Astrocyte (in vitro differentiated cells and primary cell): ENCODE results near the gene CCDC66.

ENCODE experiments used
- EZH2 ChIP-seq: IDR thresholded peaks from 2 replicates; pipeline ENCODE4 v1.6.1; 2012; ENCODE audit warnings: mild to moderate bottlenecking, low read length, inconsistent platforms; ENCODE audit not compliant: insufficient read depth
- TF ChIP-seq, protein P1 (sequence below): IDR thresholded peaks from 2 replicates; pipeline ENCODE4 v1.5.1; 2011; ENCODE audit warnings: low read depth, mild to moderate bottlenecking, inconsistent platforms, low read length, moderate library complexity; ENCODE audit not compliant: insufficient read depth

DNA sequence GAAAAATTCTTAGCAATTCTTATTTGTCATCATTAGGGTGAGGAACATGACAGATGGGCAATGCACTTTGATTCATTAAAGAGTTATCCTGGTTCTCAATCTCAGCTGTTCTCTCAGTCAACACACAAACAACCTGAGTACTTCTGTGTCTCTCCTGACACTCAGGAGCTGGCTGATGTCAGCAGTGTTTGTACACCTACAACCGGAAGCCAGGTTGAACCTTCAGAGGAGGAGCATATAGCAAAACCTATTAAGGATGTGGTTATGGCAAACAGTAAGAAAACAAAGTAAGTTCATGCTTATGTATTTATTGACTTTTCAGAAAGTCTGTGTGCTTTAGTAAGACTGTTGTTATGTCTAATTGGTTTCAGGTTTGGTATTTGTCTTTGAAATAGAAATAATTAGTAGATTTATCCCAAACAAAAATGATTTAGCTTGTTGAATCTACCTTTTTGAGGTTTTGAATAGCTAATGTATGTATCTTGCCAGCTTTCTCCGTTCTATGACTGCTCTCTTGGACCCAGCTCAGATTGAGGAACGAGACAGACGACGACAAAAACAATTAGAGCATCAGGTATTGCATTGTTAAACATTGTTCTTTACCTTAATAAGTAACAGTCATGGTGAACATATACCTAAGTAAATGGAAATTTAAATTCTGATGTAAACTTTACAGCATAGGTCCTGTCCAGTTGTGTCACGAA lies 36.6 kb downstream of the CCDC66 start:
- TF ChIP-seq, protein P1, sequence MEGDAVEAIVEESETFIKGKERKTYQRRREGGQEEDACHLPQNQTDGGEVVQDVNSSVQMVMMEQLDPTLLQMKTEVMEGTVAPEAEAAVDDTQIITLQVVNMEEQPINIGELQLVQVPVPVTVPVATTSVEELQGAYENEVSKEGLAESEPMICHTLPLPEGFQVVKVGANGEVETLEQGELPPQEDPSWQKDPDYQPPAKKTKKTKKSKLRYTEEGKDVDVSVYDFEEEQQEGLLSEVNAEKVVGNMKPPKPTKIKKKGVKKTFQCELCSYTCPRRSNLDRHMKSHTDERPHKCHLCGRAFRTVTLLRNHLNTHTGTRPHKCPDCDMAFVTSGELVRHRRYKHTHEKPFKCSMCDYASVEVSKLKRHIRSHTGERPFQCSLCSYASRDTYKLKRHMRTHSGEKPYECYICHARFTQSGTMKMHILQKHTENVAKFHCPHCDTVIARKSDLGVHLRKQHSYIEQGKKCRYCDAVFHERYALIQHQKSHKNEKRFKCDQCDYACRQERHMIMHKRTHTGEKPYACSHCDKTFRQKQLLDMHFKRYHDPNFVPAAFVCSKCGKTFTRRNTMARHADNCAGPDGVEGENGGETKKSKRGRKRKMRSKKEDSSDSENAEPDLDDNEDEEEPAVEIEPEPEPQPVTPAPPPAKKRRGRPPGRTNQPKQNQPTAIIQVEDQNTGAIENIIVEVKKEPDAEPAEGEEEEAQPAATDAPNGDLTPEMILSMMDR, result no peak
- no peak for TF ChIP-seq EZH2
